NCI-H524 (cell line): ENCODE measurements around the gene MEIS3.

Source experiments
- DNase-seq, 2 experiments: peaks; one replicate each; lab custom pipeline; 2025; lab: John Stamatoyannopoulos, UW

The MEIS3 gene

GRCh38 chr19:47419030-47419783, at the start of gene MEIS3:
Gene MEIS3, minus strand, starts transcription at chr19:47419527. Its CDS starts 446 bp downstream, at chr19:47419081.
- no peak for DNase-seq

GRCh38 chr19:47467914-47468313, 48.6 kb upstream of the MEIS3 start:
- DNase-seq = no peak

GRCh38 chr19:47465957-47466356, 46.6 kb upstream of the MEIS3 start:
- no peak for DNase-seq

DNA sequence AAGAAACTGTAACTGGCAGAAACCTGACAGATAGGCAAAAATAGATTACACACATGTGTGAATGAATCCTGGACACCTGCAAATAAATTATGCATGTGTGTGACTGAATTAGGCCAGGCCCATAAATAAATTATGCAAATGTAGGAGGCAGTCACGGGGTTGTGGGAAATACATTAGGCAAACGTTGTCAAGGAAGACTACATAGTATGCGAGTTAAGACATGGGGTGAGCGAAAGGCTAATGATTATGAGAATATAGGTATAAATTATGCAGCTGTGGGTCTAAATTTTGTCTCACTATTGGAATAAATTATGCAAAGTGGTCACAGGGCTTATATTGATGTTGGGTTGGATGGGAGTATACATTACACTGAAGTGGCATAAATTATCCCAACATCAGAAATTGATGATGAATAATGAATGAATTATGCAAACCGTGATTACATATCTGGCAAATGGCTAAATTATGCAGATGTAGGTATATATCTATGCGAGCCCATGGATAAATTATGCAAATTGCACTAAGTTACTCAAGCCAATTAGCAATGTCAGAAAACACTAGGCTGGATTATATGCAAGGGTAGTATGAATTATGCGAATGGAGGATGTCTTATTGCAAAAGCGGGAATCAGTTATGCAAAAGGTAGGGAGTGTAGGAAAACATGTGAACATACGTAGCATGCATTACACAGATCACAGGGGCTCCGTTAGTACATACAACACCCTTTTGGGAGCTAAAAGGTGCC, 45.5 kb upstream of the MEIS3 start:
- no peak for DNase-seq

DNA sequence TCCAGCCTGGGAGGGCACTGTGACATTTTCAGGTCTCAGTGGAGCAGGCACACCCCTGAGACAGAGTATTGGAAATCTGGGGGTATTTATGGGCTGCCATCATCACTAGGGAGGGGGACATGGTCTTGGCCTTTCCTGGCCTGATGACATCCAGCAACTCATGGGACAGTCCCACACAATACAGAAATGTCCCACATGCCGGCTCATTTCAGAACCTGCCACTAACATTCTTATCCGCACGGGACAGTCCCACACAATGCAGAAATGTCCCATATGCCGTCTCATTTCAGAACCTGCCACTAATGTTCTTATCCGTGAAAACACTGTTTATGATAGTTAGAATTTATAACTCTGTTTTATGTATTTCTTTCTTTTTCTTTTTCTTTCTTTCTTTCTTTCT, 42.5 kb upstream of the MEIS3 start:
- DNase-seq = no peak

- no peak for DNase-seq
Observed at GRCh38 chr19:47459477-47459876, 40.1 kb upstream of the MEIS3 start.

DNA sequence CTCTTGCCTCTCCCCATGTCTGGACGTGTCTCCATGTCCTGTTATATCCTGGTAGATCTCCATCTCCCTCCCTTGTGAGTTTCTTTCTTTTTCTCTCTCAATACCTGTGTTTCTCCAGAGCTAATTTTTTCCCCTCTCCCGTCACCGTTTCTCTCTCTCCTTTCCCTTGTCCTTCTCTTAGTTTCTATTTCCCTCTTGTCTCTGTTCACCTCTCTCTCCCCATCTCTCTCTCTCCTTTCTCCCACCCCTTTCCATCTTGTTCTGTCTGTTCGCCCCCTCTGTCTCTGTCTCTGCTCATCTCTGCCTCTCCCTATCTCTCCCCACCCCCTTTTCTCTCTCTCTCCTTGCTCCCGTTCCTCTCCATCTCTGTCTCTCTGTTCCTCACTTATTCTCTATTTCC, 39.3 kb upstream of the MEIS3 start:
- no peak for DNase-seq

GRCh38 chr19:47456721-47457474, 37.6 kb upstream of the MEIS3 start:
- DNase-seq = no peak

DNA sequence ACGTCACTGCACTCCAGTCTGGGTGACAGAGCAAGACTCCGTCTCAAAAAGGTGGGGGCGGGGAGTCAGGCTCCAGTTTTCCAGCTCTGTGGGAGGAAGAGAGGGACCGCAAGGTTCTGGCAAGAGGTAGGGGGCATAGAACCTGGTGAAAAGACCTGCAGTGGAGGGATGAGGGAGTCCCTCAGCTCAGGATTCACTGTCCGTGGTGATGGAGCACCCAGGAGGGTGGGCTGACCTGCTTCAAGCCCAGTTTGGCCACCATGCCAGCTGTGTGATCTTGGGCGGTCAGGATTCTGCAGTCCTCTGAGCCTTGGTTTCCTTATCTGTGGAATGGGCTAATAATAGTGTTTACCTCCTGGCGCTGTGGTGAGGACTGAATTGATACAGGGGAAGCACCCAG, 31.2 kb upstream of the MEIS3 start:
- DNase-seq = no peak

GRCh38 chr19:47448360-47448727, 29.0 kb upstream of the MEIS3 start:
- no peak for DNase-seq

DNA sequence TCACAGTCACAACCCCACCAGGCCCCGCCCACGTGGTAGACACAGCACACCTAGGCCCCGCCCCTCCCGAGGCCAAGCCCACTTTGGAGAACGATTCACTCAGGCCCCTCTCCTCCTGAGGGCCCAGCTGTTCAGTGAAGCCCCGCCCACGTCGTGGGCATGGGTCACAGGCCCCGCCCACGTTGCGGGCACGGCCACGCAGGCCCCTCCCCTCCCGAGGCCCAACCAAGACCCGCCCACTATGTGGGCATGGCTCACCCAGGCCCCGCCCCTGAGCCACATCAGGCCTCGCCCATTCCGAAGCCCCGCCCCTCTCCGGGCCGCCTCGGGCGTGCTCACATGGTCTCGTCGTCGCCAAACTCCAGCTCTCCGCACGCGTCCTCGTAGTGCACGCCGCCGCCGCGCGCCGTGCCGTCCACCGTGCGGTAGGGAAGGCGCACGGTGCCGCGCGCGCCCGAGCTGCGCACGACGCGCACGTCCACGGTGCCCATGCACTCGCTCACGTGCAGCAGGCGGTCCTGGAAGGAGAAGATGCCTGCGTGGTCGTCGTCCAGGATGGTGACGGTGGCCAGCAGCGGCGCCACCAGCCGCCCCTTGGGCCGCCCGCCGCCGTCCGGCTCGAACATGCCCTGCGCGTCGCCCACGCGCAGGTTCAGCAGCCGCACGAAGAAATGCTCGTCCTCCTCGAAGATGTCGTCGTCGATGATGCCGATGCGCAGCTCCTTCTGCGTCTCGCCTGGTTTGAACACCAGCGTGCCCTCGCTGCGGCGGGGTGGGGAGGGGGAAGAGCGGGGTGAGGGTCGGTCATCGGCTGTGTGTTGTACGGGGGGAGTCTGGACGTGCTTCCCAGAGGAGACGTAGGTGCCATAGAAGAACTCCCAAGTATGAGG, 28.4 kb upstream of the MEIS3 start:
- peak in 1 of 2 experiments; percentile 42 for DNase-seq

DNA sequence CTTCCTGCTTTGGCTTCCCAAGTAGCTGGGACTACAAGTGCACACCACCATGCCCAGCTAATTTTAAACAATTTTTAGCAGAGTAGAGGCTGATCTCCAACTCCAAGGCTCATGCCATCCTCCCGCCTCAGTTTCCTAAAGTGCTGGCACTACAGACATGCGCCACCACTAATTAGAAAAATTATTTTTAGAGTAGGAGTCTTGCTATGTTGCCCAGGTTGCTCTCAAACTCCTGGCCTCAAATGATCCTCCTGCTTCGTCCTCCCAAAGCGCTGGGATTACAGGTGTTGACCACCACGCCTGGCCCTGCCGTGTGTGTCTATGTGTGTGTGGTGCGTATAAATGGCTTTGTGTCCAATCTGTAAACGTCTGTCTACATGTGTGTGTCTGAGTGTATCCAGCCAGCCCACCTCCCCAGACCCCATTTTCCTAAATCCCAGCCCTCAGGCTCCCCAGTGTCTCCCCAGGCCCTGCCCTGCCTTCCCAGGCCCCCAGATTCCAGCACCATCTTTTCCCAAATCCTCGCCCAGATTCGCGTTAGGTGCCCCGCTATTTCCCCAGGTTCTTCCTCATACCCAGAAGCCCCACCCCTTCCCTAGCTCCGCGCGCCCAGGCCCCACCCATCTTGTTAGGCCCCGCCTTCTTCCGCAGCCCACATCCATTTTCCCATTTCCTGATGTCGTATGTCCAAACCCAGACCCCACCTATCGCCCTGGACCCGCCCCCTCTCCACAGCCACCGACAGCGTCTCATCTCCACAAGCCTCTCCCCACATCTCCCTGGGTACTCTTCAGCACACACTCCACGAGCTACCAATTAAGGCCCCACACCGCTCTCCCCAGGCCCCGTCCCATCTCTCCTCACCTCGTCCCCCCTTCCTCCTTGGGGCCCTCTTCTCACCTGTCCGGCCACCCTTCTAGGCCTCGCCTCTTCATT, 27.5 kb upstream of the MEIS3 start:
- no peak for DNase-seq

GRCh38 chr19:47445937-47446402, 26.6 kb upstream of the MEIS3 start:
- DNase-seq = peak; percentile 33 to 70

GRCh38 chr19:47445527-47445926, 26.2 kb upstream of the MEIS3 start:
- DNase-seq = peak; percentile 65 to 67

GRCh38 chr19:47444388-47444821, 25.1 kb upstream of the MEIS3 start:
- no peak for DNase-seq

- DNase-seq = no peak
Observed at GRCh38 chr19:47443331-47443730, 24.0 kb upstream of the MEIS3 start.

DNA sequence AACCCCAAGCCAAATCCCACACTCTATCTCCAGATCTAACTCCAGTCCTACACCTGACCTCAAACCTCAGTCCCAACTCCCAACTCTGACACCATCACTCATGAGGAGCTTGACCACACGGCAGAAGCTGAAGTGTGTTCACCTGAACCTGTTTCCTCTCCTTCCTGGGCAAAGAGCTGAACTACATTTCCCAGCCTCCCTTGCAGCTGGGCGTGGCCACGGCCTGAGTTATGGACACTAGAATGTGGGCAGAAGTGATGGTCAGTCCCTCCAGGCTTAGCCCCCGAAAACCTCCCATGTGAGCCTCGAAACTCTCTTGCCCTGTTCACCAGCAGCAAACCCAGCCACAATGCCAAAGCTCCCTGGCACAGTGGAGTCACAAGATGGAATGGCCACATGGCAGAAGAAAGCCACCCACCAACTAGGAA, 19.5 kb upstream of the MEIS3 start:
- no peak for DNase-seq

DNA sequence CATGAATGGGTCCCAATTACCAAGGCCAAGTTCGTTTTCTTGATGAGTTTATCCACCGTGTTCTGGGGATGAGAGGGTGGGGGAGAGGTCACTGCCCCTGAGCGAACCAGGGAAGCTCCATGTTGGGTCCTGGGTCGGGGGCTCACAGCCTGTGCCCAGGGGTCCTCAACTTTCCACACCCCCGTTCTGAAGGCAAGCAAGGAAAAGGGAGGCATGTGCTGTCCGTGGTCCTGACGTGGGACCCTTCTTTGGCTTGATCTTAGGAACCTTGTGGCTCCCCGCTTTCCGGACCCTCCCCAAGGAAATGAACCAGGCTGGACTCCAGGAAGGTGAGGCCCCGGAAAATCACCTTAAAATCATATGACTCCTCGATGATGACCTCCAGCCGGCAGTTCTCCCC, 18.2 kb upstream of the MEIS3 start:
- DNase-seq = no peak

DNA sequence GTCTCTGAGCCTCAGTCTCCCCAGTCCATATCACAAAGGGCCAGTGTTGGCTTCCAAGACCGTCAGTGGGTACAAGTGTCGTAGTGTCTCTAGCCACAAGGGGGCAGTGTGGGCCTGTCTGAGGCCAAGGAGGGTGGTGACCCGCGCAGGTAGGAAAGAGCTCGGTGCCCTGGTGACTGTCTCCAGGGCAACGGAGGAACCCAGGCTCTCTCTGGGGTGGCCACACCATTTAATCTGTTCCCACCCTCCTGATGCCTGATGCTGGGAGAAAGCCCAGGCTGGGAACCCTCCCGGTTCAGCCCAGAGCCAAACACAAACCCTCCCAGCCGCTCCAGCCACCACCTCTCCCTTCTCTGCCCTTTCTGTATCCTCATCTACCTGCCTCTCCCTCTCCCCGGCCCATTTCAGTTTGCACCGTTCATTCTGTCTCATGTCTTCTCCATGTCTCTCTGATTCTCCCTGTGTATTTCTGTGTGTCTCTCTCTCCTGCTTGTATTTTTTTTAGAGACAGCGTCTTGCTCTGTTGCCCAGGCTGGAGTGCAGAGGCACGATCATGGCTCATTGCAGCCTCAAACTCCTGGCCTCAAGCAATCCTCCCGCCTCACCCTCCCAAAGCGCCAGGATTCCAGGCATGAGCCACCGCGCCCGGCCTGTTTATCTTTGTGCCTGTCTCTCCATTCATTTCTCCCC, 17.5 kb upstream of the MEIS3 start:
- DNase-seq = peak; percentile 61 to 86

DNA sequence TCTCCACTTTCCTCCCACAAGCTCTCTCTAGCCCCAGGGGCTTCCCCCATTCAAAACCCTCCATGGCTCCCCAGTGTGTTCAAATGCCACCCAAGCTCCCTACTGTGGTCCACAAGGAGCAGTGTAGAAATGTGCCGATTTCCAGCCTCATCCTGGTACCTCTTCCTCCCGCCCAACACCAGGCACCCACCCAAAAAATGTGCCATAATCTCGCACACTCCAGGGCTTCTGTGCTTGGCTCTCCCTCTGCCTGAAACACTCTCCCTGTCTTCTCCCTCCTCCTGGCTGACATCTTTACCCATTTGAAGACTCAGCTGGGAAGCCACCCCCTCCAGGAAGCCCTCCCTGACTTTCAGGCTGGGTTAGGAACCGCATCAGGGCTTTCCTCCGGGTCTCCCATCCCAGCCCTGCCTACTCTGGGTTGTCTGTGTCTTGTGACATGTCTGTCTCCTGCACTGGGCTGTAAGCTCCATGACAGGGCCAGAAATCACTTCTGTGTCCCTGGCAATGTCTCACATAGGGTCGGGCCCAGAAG, 16.6 kb upstream of the MEIS3 start:
- no peak for DNase-seq
